Dedifferentiated amniotic fluid mesenchymal stem cell (primary cell): ENCODE results near the gene ADRA1B.

Source experiments
- DNase-seq: peaks from one replicate; pipeline ENCODE4 v3.0.0-alpha.2; 2016; ENCODE audit errors: extremely low spot score

Gene ADRA1B

GRCh38 chr5:159901772-159902171, 14.5 kb upstream of the ADRA1B start:
- no peak for DNase-seq

- DNase-seq = no peak
These were observed 13.7 kb upstream of the ADRA1B start for GRCh38 chr5:159902444-159903121.

GRCh38 chr5:159903131-159903530, 13.2 kb upstream of the ADRA1B start:
- DNase-seq = no peak

GRCh38 chr5:159904874-159905273, 11.4 kb upstream of the ADRA1B start:
- no peak for DNase-seq

GRCh38 chr5:159905496-159905895, 10.8 kb upstream of the ADRA1B start:
- peak; percentile 50 for DNase-seq

GRCh38 chr5:159906463-159906862, 9.8 kb upstream of the ADRA1B start:
- DNase-seq = no peak

- no peak for DNase-seq
These were observed 9.3 kb upstream of the ADRA1B start for GRCh38 chr5:159906943-159907342.

GRCh38 chr5:159907689-159908590, 8.3 kb upstream of the ADRA1B start:
- no peak for DNase-seq

- no peak for DNase-seq
These were observed 7.7 kb upstream of the ADRA1B start for GRCh38 chr5:159908591-159908940.

- DNase-seq = no peak
These were observed 7.2 kb upstream of the ADRA1B start for GRCh38 chr5:159909126-159909525.

GRCh38 chr5:159910207-159910842, 6.0 kb upstream of the ADRA1B start:
- no peak for DNase-seq

- DNase-seq = no peak
These were observed 5.4 kb upstream of the ADRA1B start for GRCh38 chr5:159910843-159911229.

- DNase-seq = no peak
These were observed 4.9 kb upstream of the ADRA1B start for GRCh38 chr5:159911349-159911748.

GRCh38 chr5:159912033-159912800, 4.1 kb upstream of the ADRA1B start:
- DNase-seq = peak; percentile 50

GRCh38 chr5:159913048-159913447, 3.2 kb upstream of the ADRA1B start:
- DNase-seq = peak; percentile 72

GRCh38 chr5:159913501-159913900, 2.8 kb upstream of the ADRA1B start:
- no peak for DNase-seq

GRCh38 chr5:159916841-159917761, 819 bp downstream of the ADRA1B start:
- DNase-seq = no peak

- DNase-seq = no peak
These were observed 1.7 kb downstream of the ADRA1B start for GRCh38 chr5:159917994-159918393.

- DNase-seq = no peak
These were observed 5.4 kb downstream of the ADRA1B start for GRCh38 chr5:159921721-159922120.

GRCh38 chr5:159923008-159923407, 6.7 kb downstream of the ADRA1B start:
- no peak for DNase-seq
